Osteoblast (primary cell): ENCODE data around the gene SPTBN1. TPM values are rescaled to one million over a fixed set of nuclear protein-coding genes. Genes with fewer than 3 reads are reported as not detected.

Experiments used
- DNase-seq: peaks from one replicate; pipeline ENCODE4 v3.0.0; 2011; ENCODE audit warnings: low spot score, mixed read lengths; ENCODE audit not compliant: insufficient read length; ENCODE audit errors: missing footprints
- H2AFZ ChIP-seq: 2 replicates; pipeline ENCODE4 v1.6.0; 2011; ENCODE audit warnings: mild to moderate bottlenecking, low read length
- H3K27ac ChIP-seq: 2 replicates; pipeline ENCODE4 v1.5.1; 2011; ENCODE audit warnings: mild to moderate bottlenecking, low read depth, low read length, moderate library complexity
- H3K27me3 ChIP-seq: 2 replicates; pipeline ENCODE4 v1.6.0; 2012; ENCODE audit warnings: mild to moderate bottlenecking, control low read depth, inconsistent platforms, low read length, moderate library complexity; ENCODE audit not compliant: insufficient read depth
- H3K36me3 ChIP-seq: 2 replicates; pipeline ENCODE4 v1.5.1; 2011; ENCODE audit warnings: mild to moderate bottlenecking, low read length, control low read depth, moderate library complexity; ENCODE audit not compliant: insufficient read depth
- H3K4me1 ChIP-seq: 2 replicates; pipeline ENCODE4 v1.5.1; 2011; ENCODE audit warnings: mild to moderate bottlenecking, low read length, control low read depth, moderate library complexity; ENCODE audit not compliant: insufficient read depth
- H3K4me2 ChIP-seq: 2 replicates; pipeline ENCODE4 v1.6.0; 2011; ENCODE audit warnings: mild to moderate bottlenecking, low read length; ENCODE audit not compliant: insufficient read depth
- H3K4me3 ChIP-seq: fragments of 200-600 bp; sonication (generic); 3 replicates; pipeline ENCODE4 v1.5.1; 2012; ENCODE audit warnings: mild to moderate bottlenecking, low read length, inconsistent platforms; ENCODE audit not compliant: insufficient read depth
- H3K79me2 ChIP-seq: 2 replicates; pipeline ENCODE4 v1.6.0; 2012; ENCODE audit warnings: mild to moderate bottlenecking, low read length, control low read depth, inconsistent platforms; ENCODE audit not compliant: insufficient read depth
- H3K9me3 ChIP-seq: 2 replicates; pipeline ENCODE4 v1.5.1; 2011; ENCODE audit warnings: low read depth, low read length, control low read depth
- H4K20me1 ChIP-seq: 2 replicates; pipeline ENCODE4 v1.6.0; 2012; ENCODE audit warnings: mild to moderate bottlenecking, low read length, control low read depth; ENCODE audit not compliant: insufficient read depth
- total RNA-seq: library from RNA; depleted of rRNA; stranded (reverse); fragments of >200 nt; gene quantifications from 2 replicates; pipeline ENCODE4 v1.2.3, GENCODE V29; 2012
- TF ChIP-seq, protein P1 (sequence below): IDR thresholded peaks from 2 replicates; pipeline ENCODE4 v1.5.1; 2011; ENCODE audit warnings: mild to moderate bottlenecking, low read depth, low read length, moderate library complexity; ENCODE audit errors: extremely low read depth

The SPTBN1 gene
- total RNA-seq, 1 donor: 249 TPM

GRCh38 chr2:54666131-54666633 is 210.1 kb downstream of the SPTBN1 start:
- H3K4me2 ChIP-seq: peak overlapping the region; percentile 9
- peaks cover 83% of the 10 kb centered on the region for H3K36me3 ChIP-seq
- H2AFZ ChIP-seq: no peak overlapping the region
- no peak for DNase-seq
- no peaks in the 10 kb centered on the region for H3K9me3 ChIP-seq
- H3K27me3 ChIP-seq: no peaks in the 10 kb centered on the region
- TF ChIP-seq, protein P1, sequence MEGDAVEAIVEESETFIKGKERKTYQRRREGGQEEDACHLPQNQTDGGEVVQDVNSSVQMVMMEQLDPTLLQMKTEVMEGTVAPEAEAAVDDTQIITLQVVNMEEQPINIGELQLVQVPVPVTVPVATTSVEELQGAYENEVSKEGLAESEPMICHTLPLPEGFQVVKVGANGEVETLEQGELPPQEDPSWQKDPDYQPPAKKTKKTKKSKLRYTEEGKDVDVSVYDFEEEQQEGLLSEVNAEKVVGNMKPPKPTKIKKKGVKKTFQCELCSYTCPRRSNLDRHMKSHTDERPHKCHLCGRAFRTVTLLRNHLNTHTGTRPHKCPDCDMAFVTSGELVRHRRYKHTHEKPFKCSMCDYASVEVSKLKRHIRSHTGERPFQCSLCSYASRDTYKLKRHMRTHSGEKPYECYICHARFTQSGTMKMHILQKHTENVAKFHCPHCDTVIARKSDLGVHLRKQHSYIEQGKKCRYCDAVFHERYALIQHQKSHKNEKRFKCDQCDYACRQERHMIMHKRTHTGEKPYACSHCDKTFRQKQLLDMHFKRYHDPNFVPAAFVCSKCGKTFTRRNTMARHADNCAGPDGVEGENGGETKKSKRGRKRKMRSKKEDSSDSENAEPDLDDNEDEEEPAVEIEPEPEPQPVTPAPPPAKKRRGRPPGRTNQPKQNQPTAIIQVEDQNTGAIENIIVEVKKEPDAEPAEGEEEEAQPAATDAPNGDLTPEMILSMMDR: no peak
- peak overlapping the region; percentile 33 for H3K27ac ChIP-seq
- H3K79me2 ChIP-seq: peaks cover 9% of the 10 kb centered on the region
- H4K20me1 ChIP-seq: peaks cover 3% of the 10 kb centered on the region
- H3K4me1 ChIP-seq: peaks cover 35% of the 10 kb centered on the region
- no peak overlapping the region for H3K4me3 ChIP-seq

DNA sequence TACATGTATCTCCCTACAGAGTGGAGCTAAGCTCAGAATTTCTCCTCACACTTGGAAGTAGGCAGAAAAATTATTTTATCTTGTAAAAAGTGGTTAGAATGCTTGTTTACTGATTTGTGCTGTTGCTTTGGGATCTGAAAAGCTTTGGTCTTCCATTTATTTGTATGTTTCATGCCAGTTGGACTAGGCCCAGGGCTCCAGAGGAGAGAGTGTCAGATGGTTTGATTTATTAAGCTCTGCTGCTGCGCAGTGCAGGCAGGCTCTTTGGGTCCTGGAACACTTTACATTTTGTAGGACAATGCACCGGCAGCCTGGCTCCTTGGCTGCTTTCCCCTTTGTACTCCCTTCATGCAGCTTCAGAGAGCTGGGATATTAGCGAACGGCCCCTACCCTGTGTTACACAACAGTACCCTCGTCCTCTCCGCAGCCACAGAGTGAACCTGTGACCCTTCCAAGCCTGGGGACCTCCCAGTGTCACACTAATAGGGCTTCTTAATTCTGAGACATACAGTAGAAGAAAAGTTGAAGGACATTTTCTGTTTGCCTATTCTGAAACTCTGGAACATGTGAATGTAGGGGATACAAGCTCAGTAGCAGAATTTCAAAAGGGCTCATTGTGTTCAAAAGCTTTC is 210.6 kb downstream of the SPTBN1 start:
- DNase-seq: no peak
- peaks cover 78% of the 10 kb centered on the region for H3K36me3 ChIP-seq
- peaks cover 9% of the 10 kb centered on the region for H3K79me2 ChIP-seq
- H2AFZ ChIP-seq: no peak overlapping the region
- no peaks in the 10 kb centered on the region for H3K9me3 ChIP-seq
- H3K4me3 ChIP-seq: no peak overlapping the region
- H3K27ac ChIP-seq: peak overlapping the region; percentile 33
- no peaks in the 10 kb centered on the region for H3K27me3 ChIP-seq
- TF ChIP-seq, protein P1: no peak
- peak overlapping the region; percentile 9 for H3K4me2 ChIP-seq
- peaks cover 35% of the 10 kb centered on the region for H3K4me1 ChIP-seq
- H4K20me1 ChIP-seq: peaks cover 3% of the 10 kb centered on the region

GRCh38 chr2:54667266-54667639 is 211.1 kb downstream of the SPTBN1 start:
- H4K20me1 ChIP-seq: peaks cover 3% of the 10 kb centered on the region
- TF ChIP-seq, protein P1: no peak
- H3K79me2 ChIP-seq: peaks cover 9% of the 10 kb centered on the region
- no peak overlapping the region for H3K27ac ChIP-seq
- no peak overlapping the region for H3K4me2 ChIP-seq
- peaks cover 39% of the 10 kb centered on the region for H3K4me1 ChIP-seq
- H3K36me3 ChIP-seq: peaks cover 73% of the 10 kb centered on the region
- H3K9me3 ChIP-seq: no peaks in the 10 kb centered on the region
- H3K4me3 ChIP-seq: no peak overlapping the region
- H3K27me3 ChIP-seq: no peaks in the 10 kb centered on the region
- DNase-seq: no peak
- H2AFZ ChIP-seq: no peak overlapping the region

DNA sequence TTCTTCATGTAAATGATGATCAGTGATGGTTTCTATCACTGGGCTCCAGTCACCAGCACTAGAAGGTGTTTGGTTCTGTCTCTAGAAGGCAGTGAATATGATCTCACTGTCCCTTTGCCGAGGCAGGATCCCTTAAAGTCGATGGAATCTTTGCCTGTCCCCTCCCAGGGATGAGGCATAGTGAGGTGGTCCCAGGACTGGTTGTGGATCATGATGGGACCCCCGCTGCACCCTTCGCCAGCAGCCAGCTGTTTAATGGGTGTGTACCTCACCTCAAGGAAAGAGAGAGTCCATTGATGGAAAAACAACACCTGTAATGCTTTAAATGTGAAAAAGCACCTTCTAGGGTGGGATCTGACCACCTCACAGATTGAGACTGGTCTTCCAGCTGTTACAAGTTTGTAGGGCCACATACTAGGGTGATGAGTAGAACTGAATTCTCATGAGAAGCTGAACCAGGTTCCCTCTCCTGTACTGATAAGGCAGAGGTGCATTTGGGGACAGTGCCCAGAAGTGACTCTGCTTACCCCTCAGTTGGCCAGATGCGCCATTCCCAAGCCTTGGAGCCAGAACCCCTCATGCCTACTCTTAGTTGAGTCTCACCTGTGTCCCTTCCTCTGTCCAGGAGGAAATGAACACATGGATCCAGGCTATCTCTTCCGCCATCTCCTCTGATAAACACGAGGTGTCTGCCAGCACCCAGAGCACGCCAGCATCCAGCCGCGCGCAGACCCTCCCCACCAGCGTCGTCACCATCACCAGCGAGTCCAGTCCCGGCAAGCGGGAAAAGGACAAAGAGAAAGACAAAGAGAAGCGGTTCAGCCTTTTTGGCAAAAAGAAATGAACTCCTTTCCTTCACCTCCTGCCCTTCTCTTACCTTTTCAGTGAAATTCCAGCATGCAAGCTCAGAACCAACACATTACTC is 211.9 kb downstream of the SPTBN1 start:
- H3K4me3 ChIP-seq: no peak overlapping the region
- peaks cover 3% of the 10 kb centered on the region for H4K20me1 ChIP-seq
- no peak for DNase-seq
- H3K79me2 ChIP-seq: peaks cover 7% of the 10 kb centered on the region
- peaks cover 65% of the 10 kb centered on the region for H3K36me3 ChIP-seq
- H3K27ac ChIP-seq: no peak overlapping the region
- no peaks in the 10 kb centered on the region for H3K9me3 ChIP-seq
- H2AFZ ChIP-seq: no peak overlapping the region
- H3K27me3 ChIP-seq: no peaks in the 10 kb centered on the region
- TF ChIP-seq, protein P1: no peak
- H3K4me1 ChIP-seq: peaks cover 45% of the 10 kb centered on the region
- H3K4me2 ChIP-seq: no peak overlapping the region
